HCEC 1CT (cell line): ENCODE results near the gene LMBR1L.
A peak's percentile ranks its signal among the peaks of the same experiment; 100 is the strongest.
"Not testable (repeated sequence)": the region's sequence is repeated elsewhere in the genome, so short reads cannot be mapped to it uniquely, and the experiment has no call there.

Source experiments
- DNase-seq: peaks from one replicate; pipeline ENCODE4 v3.0.0-alpha.2; 2017

Gene LMBR1L

GRCh38 chr12:49079793-49080192, 30.9 kb downstream of the LMBR1L start:
- DNase-seq, result no peak

- DNase-seq, result no peak
These were observed 39.7 kb downstream of the LMBR1L start for GRCh38 chr12:49070971-49071370.

GRCh38 chr12:49069507-49070346, 40.9 kb downstream of the LMBR1L start, which contains the start of gene RHEBL1:
RHEBL1 (minus strand) TSS chr12:49069979; CDS start chr12:49069785, 194 bp downstream.
- DNase-seq, result peak; percentile 98

GRCh38 chr12:49068879-49069506, 41.7 kb downstream of the LMBR1L start:
- no peak for DNase-seq

GRCh38 chr12:49066120-49066519, 44.5 kb downstream of the LMBR1L start:
- no peak for DNase-seq

GRCh38 chr12:49064767-49065152, 45.9 kb downstream of the LMBR1L start:
- no peak for DNase-seq

GRCh38 chr12:49061916-49062315, 48.7 kb downstream of the LMBR1L start:
- DNase-seq, result not testable (repeated sequence)

GRCh38 chr12:49061157-49061650, 49.4 kb downstream of the LMBR1L start:
- DNase-seq, result no peak

- peak; percentile 96 for DNase-seq
These were observed 50.1 kb downstream of the LMBR1L start, which contains the start of gene KMT2D for GRCh38 chr12:49060237-49061156. KMT2D (minus strand) TSS chr12:49060794; CDS start chr12:49055324, 5,470 bp downstream.

GRCh38 chr12:49059299-49060171, 51.1 kb downstream of the LMBR1L start:
- no peak for DNase-seq

- no peak for DNase-seq
These were observed 51.7 kb downstream of the LMBR1L start for GRCh38 chr12:49059045-49059298.

- no peak for DNase-seq
These were observed 52.1 kb downstream of the LMBR1L start for GRCh38 chr12:49058366-49059044.

- no peak for DNase-seq
These were observed 52.8 kb downstream of the LMBR1L start for GRCh38 chr12:49057888-49058287.

GRCh38 chr12:49055978-49056754, 54.5 kb downstream of the LMBR1L start:
- DNase-seq, result peak; percentile 66

- no peak for DNase-seq
These were observed 55.6 kb downstream of the LMBR1L start for GRCh38 chr12:49055092-49055491.

- DNase-seq, result no peak
These were observed 56.1 kb downstream of the LMBR1L start for GRCh38 chr12:49054524-49054923.

GRCh38 chr12:49054096-49054495, 56.6 kb downstream of the LMBR1L start:
- DNase-seq, result no peak

GRCh38 chr12:49052451-49053208, 58.0 kb downstream of the LMBR1L start:
- no peak for DNase-seq

GRCh38 chr12:49051777-49052438, 58.7 kb downstream of the LMBR1L start:
- DNase-seq, result no peak
